ENCODE results near the gene FBXO24. TPM values are rescaled to one million over a fixed set of nuclear protein-coding genes. Genes with fewer than 3 reads are reported as not detected.

Gene FBXO24
- total RNA-seq, 1 donor from 2014 or later = 0.46 TPM

DNA sequence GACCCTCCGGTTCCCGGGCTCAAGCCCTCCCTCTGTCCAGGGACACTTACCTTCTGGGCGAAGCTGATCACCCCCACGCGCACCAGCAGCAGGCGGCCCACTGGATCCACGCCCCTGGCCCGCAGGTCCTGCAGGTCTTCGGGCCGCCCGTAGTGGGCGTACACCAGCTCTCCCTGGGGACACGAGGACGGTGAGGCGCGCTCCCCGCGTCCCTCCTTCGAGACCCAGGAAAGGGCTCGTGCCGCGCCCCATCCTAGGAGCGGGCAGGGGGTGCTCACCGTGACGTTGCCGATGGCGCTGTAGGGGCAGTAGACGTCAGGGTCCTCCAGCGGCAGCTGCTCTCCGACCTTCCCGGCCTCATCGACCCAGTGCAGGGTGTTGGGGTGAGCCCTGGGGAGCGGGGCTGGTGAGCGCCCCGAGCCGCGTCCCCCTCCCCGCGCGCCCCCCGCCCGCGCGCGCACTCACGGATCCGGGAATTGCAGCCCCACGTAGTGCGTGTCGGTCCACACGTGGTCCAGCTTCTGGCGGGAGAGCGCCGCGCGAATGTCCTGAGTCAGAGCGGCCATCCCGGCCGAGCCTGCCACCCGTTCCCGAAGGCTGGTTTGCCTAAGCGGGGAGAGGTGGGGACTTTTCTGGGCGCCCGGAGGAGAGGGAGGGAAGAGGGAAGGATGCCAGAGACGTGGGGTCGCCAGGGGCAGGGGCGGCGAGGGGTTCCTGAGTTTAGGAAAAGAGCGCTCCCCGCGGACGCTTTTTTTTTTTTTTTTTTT, 47.0 kb downstream of the FBXO24 start:
- Mint-ChIP-seq H3K27me3 (ENCODE audit: unreplicated experiment) (peaks cover 11% of the 10 kb centered on the region), H3K4me1 (ENCODE audit: unreplicated experiment) (peaks cover 2% of the 10 kb centered on the region), H3K36me3 (ENCODE audit: unreplicated experiment) (no peaks in the 10 kb centered on the region), H3K4me3 (ENCODE audit: unreplicated experiment) (peak overlapping the region; percentile 76), H3K27ac (ENCODE audit: unreplicated experiment) (no peak overlapping the region), H3K9me3 (ENCODE audit: unreplicated experiment) (no peaks in the 10 kb centered on the region)
- TF ChIP-seq, protein P1, sequence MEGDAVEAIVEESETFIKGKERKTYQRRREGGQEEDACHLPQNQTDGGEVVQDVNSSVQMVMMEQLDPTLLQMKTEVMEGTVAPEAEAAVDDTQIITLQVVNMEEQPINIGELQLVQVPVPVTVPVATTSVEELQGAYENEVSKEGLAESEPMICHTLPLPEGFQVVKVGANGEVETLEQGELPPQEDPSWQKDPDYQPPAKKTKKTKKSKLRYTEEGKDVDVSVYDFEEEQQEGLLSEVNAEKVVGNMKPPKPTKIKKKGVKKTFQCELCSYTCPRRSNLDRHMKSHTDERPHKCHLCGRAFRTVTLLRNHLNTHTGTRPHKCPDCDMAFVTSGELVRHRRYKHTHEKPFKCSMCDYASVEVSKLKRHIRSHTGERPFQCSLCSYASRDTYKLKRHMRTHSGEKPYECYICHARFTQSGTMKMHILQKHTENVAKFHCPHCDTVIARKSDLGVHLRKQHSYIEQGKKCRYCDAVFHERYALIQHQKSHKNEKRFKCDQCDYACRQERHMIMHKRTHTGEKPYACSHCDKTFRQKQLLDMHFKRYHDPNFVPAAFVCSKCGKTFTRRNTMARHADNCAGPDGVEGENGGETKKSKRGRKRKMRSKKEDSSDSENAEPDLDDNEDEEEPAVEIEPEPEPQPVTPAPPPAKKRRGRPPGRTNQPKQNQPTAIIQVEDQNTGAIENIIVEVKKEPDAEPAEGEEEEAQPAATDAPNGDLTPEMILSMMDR (IDR thresholded peaks at IDR 0.05) = peak; percentile 44
- no peak for DNase-seq (ENCODE audit: extremely low spot score, unreplicated experiment)

- Mint-ChIP-seq H3K4me1 (ENCODE audit: unreplicated experiment) (no peaks in the 10 kb centered on the region), H3K27me3 (ENCODE audit: unreplicated experiment) (peaks cover 13% of the 10 kb centered on the region), H3K27ac (ENCODE audit: unreplicated experiment) (no peak overlapping the region), H3K9me3 (ENCODE audit: unreplicated experiment) (no peaks in the 10 kb centered on the region), H3K36me3 (ENCODE audit: unreplicated experiment) (no peaks in the 10 kb centered on the region), H3K4me3 (ENCODE audit: unreplicated experiment) (no peak overlapping the region)
- DNase-seq (ENCODE audit: extremely low spot score, unreplicated experiment) = no peak
- TF ChIP-seq, protein P1 (IDR thresholded peaks at IDR 0.05) = no peak
These were observed 53.9 kb downstream of the FBXO24 start for GRCh38 chr7:100639995-100640516.

GRCh38 chr7:100640517-100641440, 54.7 kb downstream of the FBXO24 start:
- Mint-ChIP-seq H3K9me3 (ENCODE audit: unreplicated experiment) (no peaks in the 10 kb centered on the region), H3K36me3 (ENCODE audit: unreplicated experiment) (no peaks in the 10 kb centered on the region), H3K4me3 (ENCODE audit: unreplicated experiment) (no peak overlapping the region), H3K4me1 (ENCODE audit: unreplicated experiment) (no peaks in the 10 kb centered on the region), H3K27me3 (ENCODE audit: unreplicated experiment) (peaks cover 16% of the 10 kb centered on the region), H3K27ac (ENCODE audit: unreplicated experiment) (no peak overlapping the region)
- DNase-seq (ENCODE audit: extremely low spot score, unreplicated experiment) = no peak
- TF ChIP-seq, protein P1 (IDR thresholded peaks at IDR 0.05) = no peak

DNA sequence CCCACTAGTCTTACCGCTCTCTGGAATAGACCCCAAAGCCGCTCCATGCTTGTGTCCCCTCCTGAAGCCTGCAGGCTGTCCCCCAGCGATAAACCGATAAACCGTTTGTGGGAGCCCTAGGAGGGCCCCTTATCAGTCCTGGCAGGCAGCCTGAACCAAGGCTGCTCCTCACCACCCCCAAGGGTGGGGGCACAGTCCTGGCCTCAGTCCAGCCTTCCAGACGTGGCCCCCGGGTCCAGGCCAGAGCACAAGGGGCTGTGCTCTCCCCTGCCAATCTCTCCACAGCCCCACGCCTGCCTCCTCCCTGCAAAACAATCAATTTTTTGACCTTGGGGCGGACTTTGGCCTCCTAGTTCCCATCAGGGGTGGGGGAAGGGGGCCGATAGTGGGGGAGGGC, 55.3 kb downstream of the FBXO24 start, which contains the start of gene TFR2:
Gene TFR2, minus strand, starts transcription at position 90 of the 397 bp plus-strand sequence. Its CDS starts 43 bp downstream, at position 47.
- H3K27me3 Mint-ChIP-seq (ENCODE audit: unreplicated experiment) = peaks cover 19% of the 10 kb centered on the region
- no peak within 1 kb of the TSS for H3K27ac Mint-ChIP-seq (ENCODE audit: unreplicated experiment)
- TF ChIP-seq, protein P1 (IDR thresholded peaks at IDR 0.05) = no peak
- no peaks in the 10 kb centered on the region for H3K4me1 Mint-ChIP-seq (ENCODE audit: unreplicated experiment)
- DNase-seq (ENCODE audit: extremely low spot score, unreplicated experiment) = no peak
- H3K4me3 Mint-ChIP-seq (ENCODE audit: unreplicated experiment) = no peak within 1 kb of the TSS
- no peaks in the 10 kb centered on the region for H3K36me3 Mint-ChIP-seq (ENCODE audit: unreplicated experiment)
- H3K9me3 Mint-ChIP-seq (ENCODE audit: unreplicated experiment) = no peaks in the 10 kb centered on the region

All from osteocyte (in vitro differentiated cells).